ENCODE results near the gene PPP1R14D. TPM values are rescaled to one million over a fixed set of nuclear protein-coding genes. Genes with fewer than 3 reads are reported as not detected.

PPP1R14D gene
- total RNA-seq, 8 experiments from 2014 or later = not detected

DNA sequence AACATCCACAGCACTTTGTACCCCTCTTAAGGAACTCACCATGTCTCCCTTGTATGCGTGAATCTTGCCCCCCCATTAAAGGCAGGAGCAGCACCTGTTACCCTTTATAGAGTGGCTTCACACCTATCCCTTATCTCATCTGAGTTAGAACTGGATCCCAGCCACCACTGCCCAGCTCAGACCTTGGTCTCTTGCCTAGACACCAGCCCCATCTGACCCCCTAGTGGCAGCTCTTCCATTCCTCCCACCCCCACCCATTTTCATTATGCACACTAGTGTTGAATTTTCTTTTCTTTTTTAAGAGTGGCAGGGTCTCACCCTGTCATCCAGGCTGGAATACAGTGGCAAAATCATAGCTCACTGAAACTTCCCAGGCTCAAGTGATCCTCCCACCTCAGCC, 24.8 kb downstream of the PPP1R14D start:
- no peak for ATAC-seq (replicated peaks in 6 of 8)
- Histone ChIP-seq H3K4me1 (replicated peaks in 1 of 2) (peaks cover 5 to 6% of the 10 kb centered on the region in 2 donors), H3K4me3 (no peak overlapping the region), H3K27ac (no peak overlapping the region)
- 67 to 100% methylated on average over 1 of the region's 1 CpG; no CpG with 5 or more reads in 8 of the 10 experiments for WGBS, 10 experiments
- in situ Hi-C loops (cut with MboI; ENCODE audit: low pct_unique_long_range_greater_than_20kb in 2 of 9, low sequenced_read_pairs in 9 of 9, unreplicated experiment in 9 of 9) = no loop called here

DNA sequence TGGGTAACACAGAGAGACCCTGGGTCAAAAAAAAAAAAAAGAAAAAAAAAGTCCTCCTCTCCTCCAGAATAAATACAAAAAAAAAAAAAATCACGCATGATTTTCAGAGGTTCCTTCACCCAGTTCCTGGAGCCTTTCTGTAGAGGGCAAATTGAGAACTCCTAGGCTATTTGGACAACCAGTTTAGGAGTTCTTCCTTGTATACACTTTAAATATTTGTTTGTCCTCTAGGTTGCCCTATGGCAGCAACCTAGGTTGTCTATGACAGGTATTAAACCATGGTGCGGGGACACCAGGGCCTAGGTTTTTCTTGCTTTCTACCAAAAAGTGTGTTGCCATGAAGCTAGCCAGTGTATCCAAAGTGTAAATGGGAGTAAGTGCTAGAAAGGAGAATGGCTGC, 25.4 kb downstream of the PPP1R14D start:
- H3K4me3 ChIP-seq = no peak overlapping the region
- WGBS, 10 experiments = 80 to 100% (median 98%) methylated on average over 1 to 2 of the region's 2 CpGs; no CpG with 5 or more reads in 4 of the 10 experiments
- H3K27ac ChIP-seq = no peak overlapping the region
- H3K4me1 ChIP-seq (replicated peaks in 1 of 2) = peaks cover 8 to 10% of the 10 kb centered on the region in 2 donors
- in situ Hi-C loops (cut with MboI; ENCODE audit: low pct_unique_long_range_greater_than_20kb in 2 of 9, low sequenced_read_pairs in 9 of 9, unreplicated experiment in 9 of 9) = no loop called here
- ATAC-seq (replicated peaks in 6 of 8) = no peak

DNA sequence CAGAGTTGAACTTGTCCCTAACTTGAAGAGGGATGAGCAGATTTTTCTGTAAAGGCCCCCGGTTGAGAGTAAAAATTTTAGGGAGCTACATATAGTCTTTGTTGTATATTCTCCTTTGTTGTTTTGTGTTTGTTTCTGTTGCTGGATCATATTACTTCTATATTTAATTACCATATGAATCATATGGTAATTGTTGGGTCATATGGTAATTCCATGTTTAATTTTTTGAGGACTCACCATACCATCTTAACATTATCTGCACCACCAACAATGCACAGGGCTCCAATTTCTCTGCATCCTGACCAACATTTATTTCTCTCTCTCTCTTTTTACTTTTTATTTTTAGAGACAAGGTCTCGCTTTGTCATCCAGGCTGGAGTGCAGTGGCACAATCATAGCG, 29.0 kb downstream of the PPP1R14D start:
- Histone ChIP-seq H3K27ac (no peak overlapping the region), H3K4me3 (no peak overlapping the region), H3K4me1 (replicated peaks in 1 of 2) (peaks cover 3 to 4% of the 10 kb centered on the region in 2 donors)
- WGBS, 10 experiments = 58 to 100% (median 88%) methylated on average over 1 to 3 of the region's 3 CpGs; no CpG with 5 or more reads in 2 of the 10 experiments
- peak in 3 of 8 experiments; percentile 79 to 87 (median 85) for ATAC-seq (replicated peaks in 6 of 8)
- in situ Hi-C loops (cut with MboI; ENCODE audit: low pct_unique_long_range_greater_than_20kb in 2 of 9, low sequenced_read_pairs in 9 of 9, unreplicated experiment in 9 of 9) = no loop called here

DNA sequence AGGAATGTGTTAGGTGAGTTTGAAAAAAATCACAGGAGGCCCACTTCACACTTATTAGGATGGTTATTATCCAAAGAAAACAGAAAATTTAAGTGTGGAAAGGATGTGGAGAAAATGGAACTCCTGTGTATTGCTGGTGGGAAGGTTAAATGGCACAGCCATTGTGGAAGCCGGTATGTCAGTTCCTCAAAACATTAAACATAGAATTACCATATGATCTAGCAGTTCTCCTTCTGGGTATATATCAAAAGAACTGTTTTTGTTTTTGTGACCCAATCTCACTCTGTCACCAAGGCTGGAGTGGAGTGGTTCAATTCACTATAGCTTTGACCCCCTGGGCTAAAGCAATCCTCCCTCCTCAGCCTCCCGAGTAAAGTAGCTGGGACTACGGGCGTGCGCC, 32.0 kb downstream of the PPP1R14D start:
- H3K27ac ChIP-seq = no peak overlapping the region
- in situ Hi-C loops (cut with MboI; ENCODE audit: low pct_unique_long_range_greater_than_20kb in 2 of 9, low sequenced_read_pairs in 9 of 9, unreplicated experiment in 9 of 9) = no loop called here
- no peak overlapping the region for H3K4me3 ChIP-seq
- WGBS, 10 experiments = 50 to 100% (median 97%) methylated on average over 1 to 4 of the region's 5 CpGs; no CpG with 5 or more reads in 3 of the 10 experiments
- ATAC-seq (replicated peaks in 6 of 8) = no peak
- peaks cover 3 to 4% of the 10 kb centered on the region in 2 donors for H3K4me1 ChIP-seq (replicated peaks in 1 of 2)

DNA sequence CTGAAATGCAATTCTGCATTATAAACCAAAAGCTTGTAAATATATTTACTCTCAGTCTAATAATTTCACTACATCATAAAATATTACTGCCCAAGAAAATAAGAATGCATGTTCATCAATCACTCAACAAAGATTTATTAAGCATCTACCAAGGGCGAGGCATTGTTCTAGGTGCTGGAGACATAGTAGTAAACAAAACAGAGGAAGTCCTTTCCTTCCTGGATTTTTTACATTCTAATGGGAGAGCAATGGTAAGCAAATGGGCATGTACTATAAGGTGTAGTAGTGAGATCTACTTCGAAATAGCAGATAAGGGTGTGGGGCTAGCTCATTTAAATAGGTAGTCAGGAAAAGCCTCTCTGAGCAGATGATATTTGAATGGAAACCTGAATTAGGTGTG, 32.5 kb downstream of the PPP1R14D start:
- in situ Hi-C loops (cut with MboI; ENCODE audit: low pct_unique_long_range_greater_than_20kb in 2 of 9, low sequenced_read_pairs in 9 of 9, unreplicated experiment in 9 of 9) = no loop called here
- ATAC-seq (replicated peaks in 6 of 8) = no peak
- WGBS, 10 experiments = 67 to 100% (median 90%) methylated on average over 1 to 2 of the region's 2 CpGs; no CpG with 5 or more reads in 2 of the 10 experiments
- H3K27ac ChIP-seq = no peak overlapping the region
- H3K4me1 ChIP-seq (replicated peaks in 1 of 2) = peaks cover 3 to 4% of the 10 kb centered on the region in 2 donors
- no peak overlapping the region for H3K4me3 ChIP-seq

DNA sequence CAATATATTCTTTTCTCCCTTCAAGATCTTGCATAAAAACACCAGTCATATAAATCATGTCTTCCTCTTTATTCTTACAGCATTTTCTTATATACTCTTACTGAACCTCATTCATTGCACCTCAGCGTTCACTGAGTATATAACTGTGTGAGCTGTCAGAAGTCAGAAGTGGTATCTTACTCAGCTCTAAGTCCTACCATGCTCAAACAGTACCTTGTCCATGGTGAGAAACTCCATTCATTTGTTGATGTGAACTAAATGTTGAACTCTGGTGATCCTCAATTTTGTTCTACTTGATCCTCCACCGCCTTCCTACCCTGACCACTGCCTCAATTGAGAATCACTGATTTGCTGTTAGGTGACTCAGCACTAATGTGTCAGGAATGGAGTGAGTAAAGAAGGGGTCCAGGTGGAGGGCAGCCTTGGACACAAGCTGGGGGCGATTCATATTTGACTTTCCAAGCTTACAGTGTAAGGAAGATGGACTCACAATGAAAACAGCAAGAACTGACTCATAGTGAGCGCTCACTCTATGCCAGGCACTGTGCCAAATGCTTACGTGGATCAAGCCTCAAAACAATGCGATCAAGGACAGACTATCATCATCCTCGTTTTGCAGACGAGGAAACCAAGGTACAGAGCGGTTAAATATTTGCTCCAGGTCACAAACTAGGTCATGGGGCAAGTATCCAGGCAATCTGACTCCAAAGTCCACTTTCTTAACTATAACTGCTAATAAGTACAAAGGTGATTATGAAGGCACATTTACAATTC, 35.1 kb downstream of the PPP1R14D start:
- Histone ChIP-seq H3K4me1 (replicated peaks in 1 of 2) (peaks cover under 1 to 3% of the 10 kb centered on the region in 2 donors), H3K4me3 (no peak overlapping the region), H3K27ac (no peak overlapping the region)
- peak in 2 of 8 experiments; percentile 85 to 91 for ATAC-seq (replicated peaks in 6 of 8)
- WGBS, 10 experiments = 5 to 100% (median 89%) methylated on average over 1 to 9 of the region's 9 CpGs; no CpG with 5 or more reads in 1 of the 10 experiments
- in situ Hi-C loops (cut with MboI; ENCODE audit: low pct_unique_long_range_greater_than_20kb in 2 of 9, low sequenced_read_pairs in 9 of 9, unreplicated experiment in 9 of 9) = no loop called here

DNA sequence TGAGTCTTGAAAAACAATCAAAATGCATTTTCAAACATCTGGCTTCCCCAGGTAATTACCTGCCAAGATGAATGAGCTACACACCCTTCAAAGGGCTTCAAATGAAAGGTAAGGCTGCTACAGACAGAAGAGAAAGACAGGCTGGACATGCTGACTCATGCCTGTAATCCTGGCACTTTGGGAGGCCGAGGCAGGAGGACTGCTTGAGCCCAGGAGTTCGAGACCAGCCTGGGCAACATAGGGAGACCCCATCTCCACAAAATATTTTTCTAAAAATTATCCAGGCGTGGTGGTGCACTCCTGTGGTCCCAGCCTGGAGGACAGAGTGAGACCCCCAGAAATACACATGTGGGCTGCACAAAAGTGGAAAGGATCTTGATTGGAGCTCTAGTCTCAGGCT, 36.1 kb downstream of the PPP1R14D start:
- no peaks in the 10 kb centered on the region for H3K4me1 ChIP-seq (replicated peaks in 1 of 2)
- in situ Hi-C loops (cut with MboI; ENCODE audit: low pct_unique_long_range_greater_than_20kb in 2 of 9, low sequenced_read_pairs in 9 of 9, unreplicated experiment in 9 of 9) = no loop called here
- no peak overlapping the region for H3K4me3 ChIP-seq
- no peak overlapping the region for H3K27ac ChIP-seq
- ATAC-seq (replicated peaks in 6 of 8) = no peak
- 83 to 100% (median 100%) methylated on average over 1 to 3 of the region's 3 CpGs; no CpG with 5 or more reads in 3 of the 10 experiments for WGBS, 10 experiments

DNA sequence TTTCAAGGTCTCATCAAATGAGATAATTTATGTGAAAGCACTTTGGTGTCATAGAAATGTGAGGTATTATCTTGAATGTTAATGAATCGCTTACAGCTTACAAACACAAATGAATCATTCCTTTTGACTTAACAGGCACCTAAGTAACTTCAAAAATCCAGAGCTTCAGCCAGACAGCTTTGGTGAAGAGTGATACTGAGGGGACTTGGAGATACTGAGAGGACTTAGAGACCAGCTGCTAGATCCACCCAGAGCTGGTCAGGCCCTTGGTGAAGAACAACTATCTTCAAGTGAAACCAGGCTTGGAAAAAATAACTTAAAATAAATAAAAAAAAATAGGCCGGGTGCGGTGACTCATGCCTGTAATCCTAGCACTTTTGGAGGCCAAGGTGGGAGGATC, 37.8 kb downstream of the PPP1R14D start:
- no peaks in the 10 kb centered on the region for H3K4me1 ChIP-seq (replicated peaks in 1 of 2)
- WGBS, 10 experiments = 88 to 100% (median 100%) methylated on average over 1 to 3 of the region's 3 CpGs; no CpG with 5 or more reads in 2 of the 10 experiments
- in situ Hi-C loops (cut with MboI; ENCODE audit: low pct_unique_long_range_greater_than_20kb in 2 of 9, low sequenced_read_pairs in 9 of 9, unreplicated experiment in 9 of 9) = no loop called here
- H3K27ac ChIP-seq = no peak overlapping the region
- ATAC-seq (replicated peaks in 6 of 8) = no peak
- no peak overlapping the region for H3K4me3 ChIP-seq

DNA sequence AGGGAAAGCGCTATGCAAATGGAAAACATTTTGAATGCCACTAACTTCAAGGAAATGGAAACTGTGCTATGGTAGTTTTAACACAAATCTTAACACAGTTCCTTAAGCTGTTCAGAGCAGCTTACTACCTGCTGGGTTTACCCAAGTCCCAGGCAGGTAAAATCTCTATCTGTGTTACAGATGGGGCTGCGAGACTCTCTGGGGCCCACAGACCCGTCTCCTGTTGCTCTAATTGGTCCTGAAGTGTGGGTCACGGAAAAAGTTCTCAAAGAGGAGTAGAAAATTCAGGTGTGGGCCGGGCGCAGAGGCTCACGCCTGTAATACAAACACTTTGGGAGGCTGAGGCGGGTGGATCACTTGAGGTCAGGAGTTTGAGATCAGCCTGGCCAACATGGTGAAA, 38.5 kb downstream of the PPP1R14D start:
- 86 to 100% (median 98%) methylated on average over 1 to 5 of the region's 8 CpGs; no CpG with 5 or more reads in 1 of the 10 experiments for WGBS, 10 experiments
- Histone ChIP-seq H3K4me3 (no peak overlapping the region), H3K27ac (no peak overlapping the region), H3K4me1 (replicated peaks in 1 of 2) (no peaks in the 10 kb centered on the region)
- in situ Hi-C loops (cut with MboI; ENCODE audit: low pct_unique_long_range_greater_than_20kb in 2 of 9, low sequenced_read_pairs in 9 of 9, unreplicated experiment in 9 of 9) = no loop called here
- ATAC-seq (replicated peaks in 6 of 8) = no peak

DNA sequence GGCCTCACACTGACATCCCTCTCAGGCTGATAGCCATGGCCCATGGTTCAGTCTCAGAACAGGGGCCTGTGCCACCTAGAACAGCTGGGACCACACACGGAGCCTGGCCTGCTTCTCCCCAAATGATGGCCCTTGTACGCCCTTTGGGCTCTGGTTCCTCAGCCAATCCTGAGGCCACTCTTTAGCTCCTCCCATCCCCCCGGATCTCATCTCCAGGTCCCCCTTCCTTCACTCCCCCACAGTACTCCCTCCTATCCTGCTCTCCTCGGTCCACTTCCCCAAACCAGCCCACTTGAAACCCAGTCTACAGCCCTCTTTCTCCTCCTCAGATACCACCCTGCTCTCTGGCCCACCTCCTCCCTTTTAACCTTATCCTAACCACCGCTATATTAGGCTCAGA, 39.4 kb downstream of the PPP1R14D start:
- H3K27ac ChIP-seq = no peak overlapping the region
- in situ Hi-C loops (cut with MboI; ENCODE audit: low pct_unique_long_range_greater_than_20kb in 2 of 9, low sequenced_read_pairs in 9 of 9, unreplicated experiment in 9 of 9) = no loop called here
- no peaks in the 10 kb centered on the region for H3K4me1 ChIP-seq (replicated peaks in 1 of 2)
- WGBS, 10 experiments = 80 to 100% (median 100%) methylated on average over 1 of the region's 5 CpGs; no CpG with 5 or more reads in 4 of the 10 experiments
- ATAC-seq (replicated peaks in 6 of 8) = no peak
- no peak overlapping the region for H3K4me3 ChIP-seq

DNA sequence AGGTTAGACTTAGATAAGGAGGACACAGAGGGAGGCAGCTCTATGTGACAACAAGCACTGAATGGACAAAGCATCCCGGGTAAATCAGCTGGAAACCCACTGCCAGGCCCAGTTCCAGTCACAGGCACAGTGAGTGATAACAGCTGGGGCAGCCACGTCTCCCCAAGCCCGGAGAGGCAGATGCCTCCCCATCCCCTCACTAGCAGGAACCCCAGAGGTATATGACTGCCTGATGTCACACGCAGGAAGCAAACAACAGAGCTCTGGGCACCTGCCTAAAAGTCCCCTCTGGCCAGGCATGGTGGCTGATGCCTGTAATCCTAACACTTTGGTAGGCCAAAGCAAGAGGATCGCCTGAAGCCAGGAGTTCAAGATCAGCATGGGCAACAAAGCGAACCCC, 40.5 kb downstream of the PPP1R14D start:
- no peaks in the 10 kb centered on the region for H3K4me1 ChIP-seq (replicated peaks in 1 of 2)
- in situ Hi-C loops (cut with MboI; ENCODE audit: low pct_unique_long_range_greater_than_20kb in 2 of 9, low sequenced_read_pairs in 9 of 9, unreplicated experiment in 9 of 9) = no loop called here
- WGBS, 10 experiments = 47 to 100% (median 89%) methylated on average over 1 to 3 of the region's 6 CpGs; no CpG with 5 or more reads in 6 of the 10 experiments
- H3K27ac ChIP-seq = no peak overlapping the region
- no peak overlapping the region for H3K4me3 ChIP-seq
- no peak for ATAC-seq (replicated peaks in 6 of 8)

DNA sequence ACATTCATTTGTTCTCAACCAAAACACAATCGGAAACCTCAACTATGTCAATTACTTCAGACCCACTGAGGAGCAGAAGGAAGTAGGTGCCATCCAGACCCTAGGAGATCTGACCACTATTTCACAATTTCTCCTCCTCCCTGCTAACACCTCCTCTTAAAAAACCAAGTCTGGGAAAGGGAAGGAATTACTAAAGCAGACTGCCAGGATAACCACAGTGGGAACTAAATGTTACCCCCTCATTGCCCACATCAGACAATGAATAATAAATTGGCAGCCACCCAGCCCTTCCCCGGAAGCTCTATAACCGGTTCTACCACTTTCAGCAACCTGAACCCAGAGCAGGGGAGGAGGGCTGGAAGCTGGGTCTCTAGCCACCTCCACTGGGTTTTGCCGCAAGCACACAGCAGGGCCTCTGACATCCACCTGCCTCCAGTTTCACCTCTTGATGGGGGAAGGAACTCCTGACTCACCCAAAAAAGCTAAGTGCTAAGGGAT, 41.1 kb downstream of the PPP1R14D start:
- no peak for ATAC-seq (replicated peaks in 6 of 8)

DNA sequence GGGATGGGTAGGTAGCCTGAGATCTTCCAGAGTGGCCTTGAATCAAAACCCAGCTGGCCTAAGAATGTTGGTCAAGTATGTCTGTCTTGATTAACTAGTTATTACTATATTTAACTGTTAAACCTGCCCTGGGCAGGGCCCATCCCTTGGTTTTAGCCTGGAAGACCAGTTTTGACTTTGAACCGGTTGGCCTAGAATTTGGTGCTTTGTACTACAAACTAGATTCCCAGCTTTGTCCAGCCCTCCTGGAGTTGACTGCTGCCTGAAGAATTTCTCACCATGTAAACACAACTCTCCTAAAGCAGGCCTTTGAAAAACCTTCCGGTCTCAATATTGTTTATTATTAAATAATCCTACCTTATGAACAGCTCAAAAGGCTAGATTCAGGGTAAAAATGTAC, 42.7 kb downstream of the PPP1R14D start:
- no peaks in the 10 kb centered on the region for H3K4me1 ChIP-seq (replicated peaks in 1 of 2)
- H3K4me3 ChIP-seq = no peak overlapping the region
- no peak for ATAC-seq (replicated peaks in 6 of 8)
- in situ Hi-C loops (cut with MboI; ENCODE audit: low pct_unique_long_range_greater_than_20kb in 2 of 9, low sequenced_read_pairs in 9 of 9, unreplicated experiment in 9 of 9) = no loop called here
- 50 to 100% (median 100%) methylated on average over 1 to 2 of the region's 2 CpGs; no CpG with 5 or more reads in 2 of the 10 experiments for WGBS, 10 experiments
- no peak overlapping the region for H3K27ac ChIP-seq

More for the DNA sequence above, 41.1 kb downstream of the PPP1R14D start:
- Histone ChIP-seq H3K27ac (no peak overlapping the region), H3K4me3 (no peak overlapping the region), H3K4me1 (replicated peaks in 1 of 2) (no peaks in the 10 kb centered on the region)
- 18 to 100% (median 92%) methylated on average over 1 to 3 of the region's 4 CpGs for WGBS, 10 experiments
- in situ Hi-C loops (cut with MboI; ENCODE audit: low pct_unique_long_range_greater_than_20kb in 2 of 9, low sequenced_read_pairs in 9 of 9, unreplicated experiment in 9 of 9) = no loop called here

Data from motor neuron (in vitro differentiated cells).